Stomach (tissue), 9 donors: Measurements from ENCODE around the gene SMIM1. TPM values are rescaled to one million over a fixed set of nuclear protein-coding genes. Genes with fewer than 3 reads are reported as not detected.

Source experiments
- DNase-seq, 2 donors: peaks; one replicate each; pipeline versions ENCODE4 v3.0.0 to v3.0.0-alpha.2; 2013 to 2019
- H3K27ac ChIP-seq, 5 donors: fragments of 200-600 bp in 4 of 5; sonication (generic) in 4 of 5; one replicate each; pipeline ENCODE4 v1.5.1; 2013 to 2019; ENCODE audit warnings: mild to moderate bottlenecking in 1 of 5, moderate library complexity in 1 of 5
- H3K27me3 ChIP-seq, 3 donors: fragments of 200-600 bp; sonication (generic); one replicate each; pipeline ENCODE4 v1.5.1; 2017 to 2019; ENCODE audit warnings: mixed run types in 1 of 3
- H3K36me3 ChIP-seq, 4 donors: fragments of 200-600 bp; sonication (generic); 1 replicate in 3 of 4; 2 replicates in 1 of 4; pipeline ENCODE4 v1.5.1; 2016 to 2019
- H3K4me1 ChIP-seq, 4 donors: fragments of 200-600 bp; sonication (generic); one replicate each; pipeline ENCODE4 v1.5.1; 2016 to 2019
- H3K4me3 ChIP-seq, 4 donors: fragments of 200-600 bp; sonication (generic) in 3 of 4; one replicate each; pipeline ENCODE4 v1.5.1; 2016 to 2019; ENCODE audit warnings: mild to moderate bottlenecking in 1 of 4
- H3K9me3 ChIP-seq, 4 donors: fragments of 200-600 bp; sonication (generic); one replicate each; pipeline ENCODE4 v1.5.1; 2016 to 2019
- CTCF ChIP-seq, 7 experiments: fragments of 450-650 bp in 4 of 7; fragments of 200-600 bp in 3 of 7; sonication (generic) in 3 of 7; IDR thresholded peaks; one replicate each; pipeline ENCODE4 v1.5.1; 2016 to 2019; ENCODE audit warnings: antibody characterized with exemption in 7 of 7, control low read depth in 2 of 7, mild to moderate bottlenecking in 1 of 7
- EP300 ChIP-seq: sonication (generic); formaldehyde crosslinking; IDR thresholded peaks from one replicate; pipeline ENCODE4 v1.6.1; 2017; ENCODE audit warnings: antibody characterized with exemption
- POLR2A ChIP-seq, 4 donors: fragments of 450-650 bp; IDR thresholded peaks; one replicate each; pipeline ENCODE4 v1.6.1; 2016; ENCODE audit warnings: antibody characterized with exemption in 4 of 4, control low read depth in 2 of 4, mild to moderate bottlenecking in 1 of 4, moderate library complexity in 1 of 4
- POLR2AphosphoS5 ChIP-seq, 3 donors: sonication (generic); formaldehyde crosslinking; IDR thresholded peaks; one replicate each; pipeline ENCODE4 v1.6.1; 2016; ENCODE audit warnings: antibody characterized with exemption in 3 of 3
- WGBS, 5 donors: extraction: QIAGEN DNeasy Blood & Tissue Kit in 3 of 5; methylation state at CpG; one replicate each; pipeline versions ENCODE4 v1.1.5 to v1.1.7; 2013 to 2018; 5-methylcytosine and 5-hydroxymethylcytosine counted together
- intact Hi-C: fragments of 100-400 bp; cut with DNase I; formaldehyde crosslinking; loops from one replicate; pipeline ENCODE4 v1.15.1; 2023; ENCODE audit warnings: low total_unique reads
- polyA plus RNA-seq, 3 donors: library from polyadenylated mRNA; stranded (reverse); fragments of 200-250 nt; gene quantifications; one replicate each; pipeline ENCODE4 v1.2.3, GENCODE V29; 2013
- total RNA-seq, 5 donors: library from RNA; depleted of rRNA; stranded (reverse); fragments of >200 nt; gene quantifications; one replicate each; pipeline versions ENCODE4 v1.1.0 to v1.2.3, GENCODE V29; 2014 to 2016
- donor health status: healthy with polysubstance abuse.
- donor health status: Bipolar disorder and iron deficiency.
- donor health status: healthy.

The SMIM1 gene
- total and polyA plus RNA-seq, 8 donors = 7.3 to 26.5 (median 12.5) TPM; not detected in 5

DNA sequence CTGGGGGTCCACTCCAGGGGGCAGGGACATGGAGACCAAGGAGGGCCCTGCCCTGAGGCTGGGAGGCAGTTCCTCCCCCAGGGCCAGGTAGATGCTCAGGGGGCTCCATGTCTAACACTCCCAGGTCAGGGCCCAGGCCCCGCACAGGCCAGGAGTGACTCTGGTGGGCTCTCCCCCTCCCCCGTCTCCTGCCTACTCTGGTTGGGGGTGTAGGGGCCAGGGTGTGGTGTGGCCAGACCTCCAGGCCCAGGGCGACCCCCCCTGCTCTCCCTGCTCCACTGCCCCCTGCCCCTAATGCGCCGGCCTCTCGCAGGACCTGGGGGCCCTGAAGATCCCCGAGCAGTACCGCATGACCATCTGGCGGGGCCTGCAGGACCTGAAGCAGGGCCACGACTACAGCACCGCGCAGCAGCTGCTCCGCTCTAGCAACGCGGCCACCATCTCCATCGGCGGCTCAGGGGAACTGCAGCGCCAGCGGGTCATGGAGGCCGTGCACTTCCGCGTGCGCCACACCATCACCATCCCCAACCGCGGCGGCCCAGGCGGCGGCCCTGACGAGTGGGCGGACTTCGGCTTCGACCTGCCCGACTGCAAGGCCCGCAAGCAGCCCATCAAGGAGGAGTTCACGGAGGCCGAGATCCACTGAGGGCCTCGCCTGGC is 40.0 kb upstream of the SMIM1 start:
- Histone ChIP-seq H3K36me3 (peaks cover 0 to 33% (median 30%) of the 10 kb centered on the region in 4 donors), H3K27ac (no peak overlapping the region), H3K9me3 (no peaks in the 10 kb centered on the region), H3K4me1 (peaks cover 0 to 13% (median 8%) of the 10 kb centered on the region in 4 donors), H3K4me3 (no peak overlapping the region), H3K27me3 (peaks cover 0 to 67% (median 41%) of the 10 kb centered on the region in 3 donors)
- WGBS, 5 donors = 14 to 36% (median 24%) methylated on average over 13 to 37 of the region's 37 CpGs
- no peak for TF ChIP-seq CTCF (IDR thresholded peaks at IDR 0.05)
- TF ChIP-seq POLR2A (IDR thresholded peaks at IDR 0.05) = no peak
- no peak for TF ChIP-seq POLR2AphosphoS5 (IDR thresholded peaks at IDR 0.05)
- TF ChIP-seq EP300 = no peak
- DNase-seq = peak in 1 of 2 donors; percentile 70
- intact Hi-C loops = no loop called here

DNA sequence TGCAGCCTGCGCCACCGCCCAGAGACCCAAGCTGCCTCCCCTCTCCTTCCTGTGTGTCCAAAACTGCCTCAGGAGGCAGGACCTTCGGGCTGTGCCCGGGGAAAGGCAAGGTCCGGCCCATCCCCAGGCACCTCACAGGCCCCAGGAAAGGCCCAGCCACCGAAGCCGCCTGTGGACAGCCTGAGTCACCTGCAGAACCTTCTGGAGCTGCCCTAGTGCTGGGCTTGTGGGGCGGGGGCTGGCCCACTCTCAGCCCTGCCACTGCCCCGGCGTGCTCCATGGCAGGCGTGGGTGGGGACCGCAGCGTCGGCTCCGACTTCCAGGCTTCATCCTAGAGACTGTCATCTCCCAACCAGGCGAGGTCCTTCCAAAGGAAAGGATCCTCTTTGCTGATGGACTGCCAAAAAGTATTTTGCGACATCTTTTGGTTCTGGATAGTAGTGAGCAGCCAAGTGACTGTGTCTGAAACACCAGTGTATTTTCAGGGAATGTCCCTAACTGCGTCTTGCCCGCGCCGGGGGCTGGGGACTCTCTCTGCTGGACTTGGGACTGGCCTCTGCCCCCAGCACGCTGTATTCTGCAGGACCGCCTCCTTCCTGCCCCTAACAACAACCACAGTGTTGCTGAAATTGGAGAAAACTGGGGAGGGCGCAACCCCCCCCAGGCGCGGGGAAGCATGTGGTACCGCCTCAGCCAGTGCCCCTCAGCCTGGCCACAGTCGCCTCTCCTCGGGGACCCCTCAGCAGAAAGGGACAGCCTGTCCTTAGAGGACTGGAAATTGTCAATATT is 39.3 kb upstream of the SMIM1 start:
- no peak for DNase-seq
- no peak for TF ChIP-seq CTCF (IDR thresholded peaks at IDR 0.05)
- no peak for TF ChIP-seq POLR2AphosphoS5 (IDR thresholded peaks at IDR 0.05)
- TF ChIP-seq EP300 = no peak
- no peak for TF ChIP-seq POLR2A (IDR thresholded peaks at IDR 0.05)
- 53 to 66% (median 64%) methylated on average over 23 to 29 of the region's 29 CpGs for WGBS, 5 donors
- Histone ChIP-seq H3K27me3 (peaks cover 0 to 60% (median 41%) of the 10 kb centered on the region in 3 donors), H3K4me3 (no peak overlapping the region), H3K9me3 (no peaks in the 10 kb centered on the region), H3K4me1 (peaks cover 0 to 13% (median 8%) of the 10 kb centered on the region in 4 donors), H3K27ac (no peak overlapping the region), H3K36me3 (peaks cover 5 to 40% (median 37%) of the 10 kb centered on the region in 4 donors)
- intact Hi-C loops = no loop called here

DNA sequence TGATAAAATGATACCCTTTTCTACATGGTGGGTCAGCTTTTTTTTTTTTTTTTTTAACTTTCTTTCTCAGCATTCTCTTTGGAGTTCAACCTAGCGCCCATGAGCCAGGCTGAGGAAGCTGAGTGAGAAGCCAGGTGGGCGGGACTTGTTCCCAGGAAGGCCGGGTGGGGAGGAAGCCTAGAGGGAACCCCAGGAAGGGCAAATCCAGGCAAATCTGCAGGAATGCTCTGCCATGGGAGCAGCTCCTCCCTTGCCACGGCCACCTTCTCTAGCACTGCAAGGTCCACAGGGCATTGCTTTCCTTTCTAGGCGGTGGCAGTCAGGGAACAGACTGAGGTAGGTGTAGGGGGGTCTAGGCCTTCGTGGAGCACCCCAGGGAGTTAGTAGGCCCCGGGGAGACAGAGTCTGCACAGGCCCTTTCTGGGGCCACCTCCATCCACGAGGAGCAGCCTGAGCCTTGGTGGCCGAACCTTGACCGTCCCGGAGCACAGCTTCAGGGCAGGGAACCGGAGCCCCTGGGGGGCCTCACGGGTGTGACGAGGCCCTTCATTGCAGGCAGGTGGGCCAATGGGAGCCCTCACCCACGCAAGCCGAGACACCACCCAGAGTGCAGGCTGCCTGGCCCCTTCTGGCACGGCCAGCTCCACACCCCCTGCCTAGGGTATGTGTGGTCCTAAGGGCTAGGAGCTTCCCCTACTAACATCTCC is 38.5 kb upstream of the SMIM1 start:
- intact Hi-C loops = no loop called here
- DNase-seq = no peak
- H3K9me3 ChIP-seq = no peaks in the 10 kb centered on the region
- peaks cover 0 to 52% (median 41%) of the 10 kb centered on the region in 3 donors for H3K27me3 ChIP-seq
- H3K4me1 ChIP-seq = peaks cover 0 to 13% (median 8%) of the 10 kb centered on the region in 4 donors
- peaks cover 10 to 48% (median 44%) of the 10 kb centered on the region in 4 donors for H3K36me3 ChIP-seq
- H3K27ac ChIP-seq = no peak overlapping the region
- no peak overlapping the region for H3K4me3 ChIP-seq
- 66 to 81% (median 79%) methylated on average over 8 to 17 of the region's 17 CpGs for WGBS, 5 donors
- TF ChIP-seq POLR2AphosphoS5 (IDR thresholded peaks at IDR 0.05) (no peak), POLR2A (IDR thresholded peaks at IDR 0.05) (no peak), EP300 (no peak), CTCF (IDR thresholded peaks at IDR 0.05) (no peak)

- WGBS, 5 donors = 91 to 95% (median 94%) methylated on average over 10 to 16 of the region's 16 CpGs
- H3K27ac ChIP-seq = no peak overlapping the region
- H3K27me3 ChIP-seq = peaks cover 0 to 46% (median 38%) of the 10 kb centered on the region in 3 donors
- no peak for DNase-seq
- intact Hi-C loops = no loop called here
- H3K4me3 ChIP-seq = no peak overlapping the region
- no peaks in the 10 kb centered on the region for H3K9me3 ChIP-seq
- peaks cover 0 to 13% (median 8%) of the 10 kb centered on the region in 4 donors for H3K4me1 ChIP-seq
- TF ChIP-seq EP300 (no peak), POLR2AphosphoS5 (IDR thresholded peaks at IDR 0.05) (no peak), CTCF (IDR thresholded peaks at IDR 0.05) (no peak), POLR2A (IDR thresholded peaks at IDR 0.05) (no peak)
- peaks cover 11 to 53% (median 50%) of the 10 kb centered on the region in 4 donors for H3K36me3 ChIP-seq
Observed at GRCh38 chr1:3734602-3735001, 37.9 kb upstream of the SMIM1 start.
